HEK293T (cell line): Measurements from ENCODE around the gene ASTL.

ENCODE experiments used
- ARNT ChIP-seq: fragments of 450-650 bp; IDR thresholded peaks from 2 replicates; pipeline ENCODE4 v1.6.1; 2017; ENCODE audit warnings: mild to moderate bottlenecking
- HDGF ChIP-seq: fragments of 450-650 bp; IDR thresholded peaks from 2 replicates; pipeline ENCODE4 v1.6.1; 2017; ENCODE audit warnings: antibody characterized with exemption, borderline replicate concordance
- L3MBTL2 ChIP-seq: fragments of 450-650 bp; conservative IDR thresholded peaks from 2 replicates; pipeline ENCODE4 v1.6.1; 2016; ENCODE audit warnings: mild to moderate bottlenecking

DNA sequence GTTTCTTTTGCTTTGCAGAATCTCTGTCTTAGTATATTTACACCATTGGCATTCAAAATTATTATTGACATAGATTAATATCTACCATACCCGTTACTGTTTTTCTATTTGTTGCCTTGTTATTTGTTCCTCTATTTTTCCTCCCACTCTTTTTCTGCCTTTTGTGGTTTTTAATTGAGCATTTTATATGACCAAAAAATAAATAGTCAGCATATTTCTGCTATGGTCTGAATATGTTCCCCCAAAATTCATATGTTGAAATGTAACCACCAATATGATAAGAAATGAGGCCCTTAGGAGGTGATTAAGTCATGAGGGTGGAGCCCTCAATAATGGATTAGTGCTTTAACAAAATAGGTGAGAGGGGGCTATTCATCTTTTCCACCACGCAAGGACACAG lies 57.3 kb downstream of the ASTL start:
- no peak for TF ChIP-seq L3MBTL2
- no peak for TF ChIP-seq HDGF
- TF ChIP-seq ARNT: no peak
